HepG2 (cell line): ENCODE results near the gene HIVEP2. TPM values are rescaled to one million over a fixed set of nuclear protein-coding genes. Genes with fewer than 3 reads are reported as not detected.

Source experiments
- AKAP8 ChIP-seq: sonication (generic); formaldehyde crosslinking; IDR thresholded peaks from 2 replicates; pipeline ENCODE4 v1.5.1; 2020; ENCODE audit warnings: mild to moderate bottlenecking, missing genetic modification reagents
- CREB1 ChIP-seq, 2 experiments: fragments of 450-650 bp in 1 of 2; IDR thresholded peaks; 2 replicates each; pipeline ENCODE4 v1.6.1; 2016 to 2017; ENCODE audit warnings: control low read depth in 1 of 2, mild to moderate bottlenecking in 1 of 2, missing compliant biosample characterization in 1 of 2, missing genetic modification characterization in 1 of 2
- FOXA3 ChIP-seq: IDR thresholded peaks from 2 replicates; pipeline ENCODE4 v1.6.1; 2016; ENCODE audit warnings: missing genetic modification reagents, missing compliant biosample characterization
- FOXC1 ChIP-seq: sonication (generic); formaldehyde crosslinking; IDR thresholded peaks from 2 replicates; pipeline ENCODE4 v1.8.0; 2022; ENCODE audit warnings: mild to moderate bottlenecking, missing genetic modification reagents, borderline replicate concordance
- GATAD2A ChIP-seq: IDR thresholded peaks from 2 replicates; pipeline ENCODE4 v1.6.1; 2016
- HMG20B ChIP-seq: conservative IDR thresholded peaks from 2 replicates; pipeline ENCODE4 v1.6.1; 2016; ENCODE audit warnings: missing genetic modification reagents, missing compliant biosample characterization
- HOXA3 ChIP-seq: sonication (generic); formaldehyde crosslinking; IDR thresholded peaks from 2 replicates; pipeline ENCODE4 v1.5.0; 2020; ENCODE audit warnings: missing genetic modification reagents
- NR0B2 ChIP-seq: sonication (generic); formaldehyde crosslinking; IDR thresholded peaks from 2 replicates; pipeline ENCODE4 v1.4.0; 2020; ENCODE audit warnings: mild to moderate bottlenecking, missing genetic modification reagents
- POGZ ChIP-seq: sonication (generic); formaldehyde crosslinking; IDR thresholded peaks from 2 replicates; pipeline ENCODE4 v1.4.0; 2020; ENCODE audit warnings: mild to moderate bottlenecking, missing genetic modification reagents
- ZFY ChIP-seq: sonication (generic); formaldehyde crosslinking; IDR thresholded peaks from 2 replicates; pipeline ENCODE4 v1.4.0; 2020; ENCODE audit warnings: missing genetic modification reagents
- ZKSCAN5 ChIP-seq: sonication (generic); formaldehyde crosslinking; IDR thresholded peaks from 2 replicates; pipeline ENCODE4 v1.5.1; 2020; ENCODE audit warnings: mild to moderate bottlenecking, missing genetic modification reagents
- ZNF20 ChIP-seq: sonication (generic); formaldehyde crosslinking; IDR thresholded peaks from 2 replicates; pipeline ENCODE4 v1.4.0; 2020; ENCODE audit warnings: mild to moderate bottlenecking, moderate library complexity, missing genetic modification reagents
- ZNF282 ChIP-seq: fragments of 450-650 bp; IDR thresholded peaks from 2 replicates; pipeline ENCODE4 v1.6.1; 2018; ENCODE audit not compliant: partially characterized antibody
- ZNF44 ChIP-seq: sonication (generic); formaldehyde crosslinking; IDR thresholded peaks from 2 replicates; pipeline ENCODE4 v1.5.1; 2020; ENCODE audit warnings: mild to moderate bottlenecking, missing genetic modification reagents
- ZNF557 ChIP-seq: sonication (generic); formaldehyde crosslinking; IDR thresholded peaks from 2 replicates; pipeline ENCODE4 v1.4.0; 2020; ENCODE audit warnings: missing genetic modification reagents
- ZNF605 ChIP-seq: sonication (generic); formaldehyde crosslinking; IDR thresholded peaks from 2 replicates; pipeline ENCODE4 v1.8.0; 2022; ENCODE audit warnings: mild to moderate bottlenecking, missing genetic modification reagents
- ZSCAN29 ChIP-seq: sonication (generic); formaldehyde crosslinking; conservative IDR thresholded peaks from 2 replicates; pipeline ENCODE4 v1.4.0; 2020; ENCODE audit warnings: mild to moderate bottlenecking, missing genetic modification reagents
- polyA plus RNA-seq, 8 experiments: library from polyadenylated mRNA; depleted of rRNA in 3 of 8; stranded (reverse) in 7 of 8; unstranded in 1 of 8; fragments of >200 nt; fragmentation: Illumina TruSeq in 4 of 8; extraction: Trizol in 4 of 8; gene quantifications; 2 replicates each; pipeline versions ENCODE4 v1.2.1 to v1.2.3, GENCODE V29; 2011 to 2016; ENCODE audit warnings: low read depth in 4 of 8, missing spikeins in 1 of 8, mixed read lengths in 1 of 8; ENCODE audit not compliant: insufficient read depth in 1 of 8
- total RNA-seq, 5 experiments: library from RNA; depleted of rRNA; stranded (reverse); fragments of >200 nt; fragmentation: Illumina TruSeq; extraction: Trizol; gene quantifications; 2 replicates each; pipeline ENCODE4 v1.2.3, GENCODE V29; 2016; ENCODE audit warnings: low read depth in 1 of 5
- TF ChIP-seq, protein P1 (sequence below): sonication (generic); formaldehyde crosslinking; IDR thresholded peaks from 2 replicates; pipeline ENCODE4 v1.5.1; 2020; ENCODE audit warnings: missing genetic modification reagents, mild to moderate bottlenecking, borderline replicate concordance
- TF ChIP-seq, protein P2 (sequence below): sonication (generic); formaldehyde crosslinking; IDR thresholded peaks from 2 replicates; pipeline ENCODE4 v1.5.0; 2020; ENCODE audit warnings: missing genetic modification reagents, mild to moderate bottlenecking, borderline replicate concordance
- TF ChIP-seq, protein P3 (sequence below): IDR thresholded peaks from 2 replicates; pipeline ENCODE4 v1.6.1; 2012; ENCODE audit warnings: low read length, improper control_type of control experiment
- TF ChIP-seq, protein P4 (sequence below): sonication (generic); formaldehyde crosslinking; IDR thresholded peaks from 2 replicates; pipeline ENCODE4 v1.5.0; 2020; ENCODE audit warnings: missing genetic modification reagents

The HIVEP2 gene
- total and polyA plus RNA-seq, 2 of the 13 experiments (the other 11 are each of a cell fraction or from before 2014, with no cell fraction given): 3.4 to 12.9 TPM

GRCh38 chr6:142946181-142946923 lies 1.4 kb upstream of the HIVEP2 start (continued):
- no peak for TF ChIP-seq ZKSCAN5
- no peak for TF ChIP-seq ZSCAN29 (CRISPR knock-in tag)
- peak; percentile 42; the same call in 1 of the 2 replicates for TF ChIP-seq ZFY (CRISPR knock-in tag)
- no peak for TF ChIP-seq ZNF20 (CRISPR knock-in tag)
- TF ChIP-seq GATAD2A (CRISPR knock-in tag): peak; percentile 51; the same call in 1 of the 2 replicates
- no peak; the same call in 1 of the 2 replicates for TF ChIP-seq ZNF557 (CRISPR knock-in tag)
- TF ChIP-seq AKAP8 (CRISPR knock-in tag): no peak
- TF ChIP-seq FOXA3 (CRISPR knock-in tag): peak; percentile 72; the same call in 1 of the 2 replicates
- peak; percentile 85 for TF ChIP-seq POGZ
- no peak for TF ChIP-seq FOXC1 (CRISPR knock-in tag)
- TF ChIP-seq HMG20B (CRISPR knock-in tag): no peak; the same call in 1 of the 2 replicates
- TF ChIP-seq, protein P1, sequence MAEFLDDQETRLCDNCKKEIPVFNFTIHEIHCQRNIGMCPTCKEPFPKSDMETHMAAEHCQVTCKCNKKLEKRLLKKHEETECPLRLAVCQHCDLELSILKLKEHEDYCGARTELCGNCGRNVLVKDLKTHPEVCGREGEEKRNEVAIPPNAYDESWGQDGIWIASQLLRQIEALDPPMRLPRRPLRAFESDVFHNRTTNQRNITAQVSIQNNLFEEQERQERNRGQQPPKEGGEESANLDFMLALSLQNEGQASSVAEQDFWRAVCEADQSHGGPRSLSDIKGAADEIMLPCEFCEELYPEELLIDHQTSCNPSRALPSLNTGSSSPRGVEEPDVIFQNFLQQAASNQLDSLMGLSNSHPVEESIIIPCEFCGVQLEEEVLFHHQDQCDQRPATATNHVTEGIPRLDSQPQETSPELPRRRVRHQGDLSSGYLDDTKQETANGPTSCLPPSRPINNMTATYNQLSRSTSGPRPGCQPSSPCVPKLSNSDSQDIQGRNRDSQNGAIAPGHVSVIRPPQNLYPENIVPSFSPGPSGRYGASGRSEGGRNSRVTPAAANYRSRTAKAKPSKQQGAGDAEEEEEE (CRISPR knock-in tag): no peak
- TF ChIP-seq ZNF44: no peak
- TF ChIP-seq, protein P2, sequence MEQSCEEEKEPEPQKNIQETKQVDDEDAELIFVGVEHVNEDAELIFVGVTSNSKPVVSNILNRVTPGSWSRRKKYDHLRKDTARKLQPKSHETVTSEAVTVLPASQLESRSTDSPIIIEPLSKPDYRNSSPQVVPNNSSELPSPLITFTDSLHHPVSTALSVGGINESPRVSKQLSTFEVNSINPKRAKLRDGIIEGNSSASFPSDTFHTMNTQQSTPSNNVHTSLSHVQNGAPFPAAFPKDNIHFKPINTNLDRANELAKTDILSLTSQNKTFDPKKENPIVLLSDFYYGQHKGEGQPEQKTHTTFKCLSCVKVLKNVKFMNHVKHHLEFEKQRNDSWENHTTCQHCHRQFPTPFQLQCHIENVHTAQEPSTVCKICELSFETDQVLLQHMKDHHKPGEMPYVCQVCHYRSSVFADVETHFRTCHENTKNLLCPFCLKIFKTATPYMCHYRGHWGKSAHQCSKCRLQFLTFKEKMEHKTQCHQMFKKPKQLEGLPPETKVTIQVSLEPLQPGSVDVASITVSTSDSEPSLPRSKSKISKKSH (CRISPR knock-in tag): no peak
- peak; percentile 83 for TF ChIP-seq HOXA3
- TF ChIP-seq ZNF605: no peak
- TF ChIP-seq, protein P3, sequence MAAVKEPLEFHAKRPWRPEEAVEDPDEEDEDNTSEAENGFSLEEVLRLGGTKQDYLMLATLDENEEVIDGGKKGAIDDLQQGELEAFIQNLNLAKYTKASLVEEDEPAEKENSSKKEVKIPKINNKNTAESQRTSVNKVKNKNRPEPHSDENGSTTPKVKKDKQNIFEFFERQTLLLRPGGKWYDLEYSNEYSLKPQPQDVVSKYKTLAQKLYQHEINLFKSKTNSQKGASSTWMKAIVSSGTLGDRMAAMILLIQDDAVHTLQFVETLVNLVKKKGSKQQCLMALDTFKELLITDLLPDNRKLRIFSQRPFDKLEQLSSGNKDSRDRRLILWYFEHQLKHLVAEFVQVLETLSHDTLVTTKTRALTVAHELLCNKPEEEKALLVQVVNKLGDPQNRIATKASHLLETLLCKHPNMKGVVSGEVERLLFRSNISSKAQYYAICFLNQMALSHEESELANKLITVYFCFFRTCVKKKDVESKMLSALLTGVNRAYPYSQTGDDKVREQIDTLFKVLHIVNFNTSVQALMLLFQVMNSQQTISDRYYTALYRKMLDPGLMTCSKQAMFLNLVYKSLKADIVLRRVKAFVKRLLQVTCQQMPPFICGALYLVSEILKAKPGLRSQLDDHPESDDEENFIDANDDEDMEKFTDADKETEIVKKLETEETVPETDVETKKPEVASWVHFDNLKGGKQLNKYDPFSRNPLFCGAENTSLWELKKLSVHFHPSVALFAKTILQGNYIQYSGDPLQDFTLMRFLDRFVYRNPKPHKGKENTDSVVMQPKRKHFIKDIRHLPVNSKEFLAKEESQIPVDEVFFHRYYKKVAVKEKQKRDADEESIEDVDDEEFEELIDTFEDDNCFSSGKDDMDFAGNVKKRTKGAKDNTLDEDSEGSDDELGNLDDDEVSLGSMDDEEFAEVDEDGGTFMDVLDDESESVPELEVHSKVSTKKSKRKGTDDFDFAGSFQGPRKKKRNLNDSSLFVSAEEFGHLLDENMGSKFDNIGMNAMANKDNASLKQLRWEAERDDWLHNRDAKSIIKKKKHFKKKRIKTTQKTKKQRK: no peak
- peak; percentile 27; the same call in 1 of the 2 replicates for TF ChIP-seq NR0B2
- TF ChIP-seq ZNF282: no peak
- peak; percentile 81 for TF ChIP-seq CREB1 (IDR thresholded peaks at IDR 0.05)
- TF ChIP-seq CREB1 (CRISPR knock-in tag; IDR thresholded peaks at IDR 0.05): no peak
- TF ChIP-seq, protein P4, sequence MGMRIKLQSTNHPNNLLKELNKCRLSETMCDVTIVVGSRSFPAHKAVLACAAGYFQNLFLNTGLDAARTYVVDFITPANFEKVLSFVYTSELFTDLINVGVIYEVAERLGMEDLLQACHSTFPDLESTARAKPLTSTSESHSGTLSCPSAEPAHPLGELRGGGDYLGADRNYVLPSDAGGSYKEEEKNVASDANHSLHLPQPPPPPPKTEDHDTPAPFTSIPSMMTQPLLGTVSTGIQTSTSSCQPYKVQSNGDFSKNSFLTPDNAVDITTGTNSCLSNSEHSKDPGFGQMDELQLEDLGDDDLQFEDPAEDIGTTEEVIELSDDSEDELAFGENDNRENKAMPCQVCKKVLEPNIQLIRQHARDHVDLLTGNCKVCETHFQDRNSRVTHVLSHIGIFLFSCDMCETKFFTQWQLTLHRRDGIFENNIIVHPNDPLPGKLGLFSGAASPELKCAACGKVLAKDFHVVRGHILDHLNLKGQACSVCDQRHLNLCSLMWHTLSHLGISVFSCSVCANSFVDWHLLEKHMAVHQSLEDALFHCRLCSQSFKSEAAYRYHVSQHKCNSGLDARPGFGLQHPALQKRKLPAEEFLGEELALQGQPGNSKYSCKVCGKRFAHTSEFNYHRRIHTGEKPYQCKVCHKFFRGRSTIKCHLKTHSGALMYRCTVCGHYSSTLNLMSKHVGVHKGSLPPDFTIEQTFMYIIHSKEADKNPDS (CRISPR knock-in tag): no peak; the same call in 1 of the 2 replicates
